ENCODE results near the gene OGFR.

Gene OGFR

DNA sequence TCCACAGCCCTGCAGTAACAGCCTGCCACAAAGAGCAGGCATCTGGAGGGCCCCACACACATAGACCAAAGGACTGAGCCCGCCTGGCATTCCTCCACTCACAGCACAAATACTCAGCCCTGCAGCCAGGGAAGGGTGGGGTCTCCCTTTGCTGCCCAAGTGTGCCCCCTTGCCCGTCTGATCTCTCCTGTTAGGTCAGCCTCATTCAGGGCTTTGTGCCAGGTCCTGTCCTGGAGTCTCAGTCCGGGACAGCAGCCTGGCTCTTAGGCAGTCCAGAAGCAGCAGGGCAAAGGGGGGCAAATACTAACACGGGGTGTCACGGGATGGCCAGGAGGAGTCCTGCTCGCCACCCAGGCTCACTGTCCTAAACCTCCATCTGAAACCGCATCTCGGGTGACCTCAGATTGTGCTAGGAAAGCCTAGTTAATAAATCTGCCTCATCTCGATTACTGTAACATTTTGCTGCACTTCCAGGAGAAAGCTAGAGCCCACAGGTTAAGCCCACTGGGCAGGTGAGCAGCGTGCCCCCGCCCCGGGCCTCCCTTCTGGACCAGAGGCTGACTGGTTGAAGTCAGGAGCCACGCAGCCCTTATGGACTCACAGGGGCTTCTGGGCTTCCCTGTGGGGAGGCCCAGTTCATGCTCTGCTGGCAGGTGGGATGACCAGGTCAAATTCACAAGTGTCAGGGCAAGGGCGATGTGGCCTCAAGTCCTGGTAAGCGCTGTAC lies 3.2 kb upstream of the OGFR start:
- DNase-seq, result no peak

GRCh38 chr20:62802026-62802712 lies 2.5 kb upstream of the OGFR start:
- no peak for DNase-seq

GRCh38 chr20:62804021-62804626 lies 511 bp upstream of the OGFR start:
- no peak for DNase-seq

DNA sequence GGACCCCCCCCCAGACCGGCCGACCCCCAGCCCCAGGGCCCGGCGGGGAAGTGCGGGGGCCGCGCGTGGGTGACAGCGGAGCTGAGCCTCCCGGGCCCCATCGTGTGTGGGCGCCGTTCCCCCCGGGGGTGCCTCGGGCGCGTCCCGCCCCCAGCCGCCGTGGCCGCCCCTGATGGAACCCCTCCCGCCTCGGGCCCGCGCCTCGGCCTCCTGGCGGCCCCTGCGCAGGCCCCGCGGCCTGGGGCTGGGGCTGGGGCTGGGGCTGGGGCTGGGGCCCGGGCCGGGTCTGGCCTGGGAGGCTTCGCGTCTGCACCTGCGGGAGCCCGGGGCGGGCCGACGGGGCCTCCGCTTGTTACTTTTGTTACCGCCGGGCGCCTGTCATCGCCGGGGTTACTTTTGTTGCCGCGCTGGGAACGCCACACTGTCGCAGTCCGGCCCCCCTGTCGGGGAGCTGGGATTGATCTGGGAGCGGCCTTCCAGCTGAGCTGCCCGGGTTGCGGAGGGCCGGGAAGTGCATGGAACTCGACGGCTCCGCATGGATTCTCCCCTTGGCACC lies 598 bp downstream of the OGFR start:
- peak; percentile 80 for DNase-seq

GRCh38 chr20:62805711-62806382 lies 1.2 kb downstream of the OGFR start:
- DNase-seq, result no peak

GRCh38 chr20:62806383-62807050 lies 1.9 kb downstream of the OGFR start:
- DNase-seq, result no peak

DNA sequence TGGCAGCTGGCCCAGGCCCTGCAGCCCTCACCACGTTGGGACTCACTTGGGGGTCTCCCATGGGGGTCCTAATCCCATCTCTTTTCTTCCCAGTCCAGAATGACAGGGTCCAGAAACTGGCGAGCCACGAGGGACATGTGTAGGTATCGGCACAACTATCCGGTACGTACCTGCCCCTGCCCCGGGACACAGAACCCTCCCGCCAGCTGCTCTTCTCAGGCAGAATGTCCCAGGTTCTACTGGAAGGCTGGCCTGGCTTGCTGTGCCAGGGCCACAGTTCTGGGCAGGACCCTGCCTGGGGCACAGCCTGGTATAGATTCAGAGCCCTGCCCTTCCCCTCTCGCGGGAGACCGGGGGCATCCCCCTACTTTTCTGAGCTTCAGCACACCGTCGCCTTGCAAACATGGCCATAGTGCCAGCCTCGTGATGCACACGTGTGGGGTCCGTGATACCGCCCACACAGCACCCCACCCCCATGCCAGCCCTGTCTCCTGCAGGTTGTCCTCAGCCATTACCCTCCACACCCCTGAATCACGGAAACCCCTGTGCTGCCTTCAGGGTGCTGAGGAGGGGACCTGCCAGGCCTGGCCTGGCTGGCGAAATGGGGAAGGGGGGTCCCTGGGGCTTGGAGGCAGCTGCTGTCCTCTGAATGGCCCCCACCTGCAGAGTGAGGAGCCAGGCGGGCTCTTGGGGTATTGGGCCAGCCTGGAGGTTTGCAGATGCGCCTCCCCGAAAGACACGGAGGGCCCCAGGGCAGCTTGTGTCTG lies 3.0 kb downstream of the OGFR start:
- no peak for DNase-seq

GRCh38 chr20:62808211-62808865 lies 3.7 kb downstream of the OGFR start:
- peak; percentile 91 for DNase-seq

DNA sequence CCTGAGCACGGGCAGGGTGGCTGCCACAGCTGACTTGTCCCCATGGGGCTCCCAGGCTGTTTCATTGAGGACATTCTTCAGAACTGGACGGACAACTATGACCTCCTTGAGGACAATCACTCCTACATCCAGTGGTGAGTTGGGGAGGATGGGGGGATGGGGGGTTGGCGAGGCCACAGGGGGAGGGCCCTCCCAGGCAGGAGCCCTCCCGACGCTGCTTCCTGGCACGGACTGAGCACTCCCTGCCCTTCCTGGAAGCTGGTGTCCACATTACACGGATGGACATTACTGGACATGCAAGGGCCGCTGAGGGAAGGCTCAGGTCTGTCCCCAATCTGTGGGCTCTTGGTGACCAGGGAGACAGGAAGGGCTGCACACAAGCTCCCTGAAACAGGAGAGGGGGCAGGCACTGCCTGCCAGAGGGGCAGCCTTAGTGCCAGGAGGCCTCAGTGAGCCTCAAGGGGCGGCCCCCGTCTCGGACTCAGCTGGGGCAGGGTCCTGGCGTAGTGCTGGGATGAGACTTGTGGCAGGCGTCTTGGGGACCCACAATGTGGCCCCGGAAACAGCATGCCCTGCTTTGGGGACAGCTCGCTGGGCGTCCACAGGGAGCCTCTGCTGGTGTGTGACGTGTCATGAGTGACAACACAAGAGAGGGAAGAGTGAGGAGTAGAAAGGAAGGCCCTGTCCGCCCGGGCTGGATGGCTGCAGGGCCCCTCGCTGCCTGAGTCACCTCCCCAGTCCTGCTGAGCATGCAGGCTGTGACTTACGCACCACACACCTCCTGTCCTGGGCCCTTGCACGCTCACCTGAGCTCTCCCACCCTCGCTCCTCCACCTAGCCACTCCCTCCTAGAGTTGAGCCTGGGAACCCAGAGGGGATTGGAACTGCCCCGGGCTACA lies 5.1 kb downstream of the OGFR start:
- no peak for DNase-seq

DNA sequence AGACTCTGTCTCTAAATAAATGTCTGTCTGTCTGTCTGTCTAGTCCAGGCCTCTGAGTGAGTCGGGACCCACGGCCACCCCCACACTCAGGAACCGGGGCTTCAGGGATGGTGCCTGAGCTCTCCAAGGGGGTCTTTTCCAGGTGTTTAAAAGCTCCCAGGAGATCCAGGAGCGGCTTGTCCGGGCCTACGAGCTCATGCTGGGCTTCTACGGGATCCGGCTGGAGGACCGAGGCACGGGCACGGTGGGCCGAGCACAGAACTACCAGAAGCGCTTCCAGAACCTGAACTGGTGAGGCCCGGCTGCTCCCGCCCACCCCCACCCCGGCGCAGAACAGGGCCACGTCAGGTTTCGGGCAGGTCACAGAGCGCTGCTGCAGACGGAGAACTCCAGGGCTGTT lies 6.7 kb downstream of the OGFR start:
- DNase-seq, result no peak

- DNase-seq, result no peak
These were observed 7.1 kb downstream of the OGFR start for GRCh38 chr20:62811720-62812119.

DNA sequence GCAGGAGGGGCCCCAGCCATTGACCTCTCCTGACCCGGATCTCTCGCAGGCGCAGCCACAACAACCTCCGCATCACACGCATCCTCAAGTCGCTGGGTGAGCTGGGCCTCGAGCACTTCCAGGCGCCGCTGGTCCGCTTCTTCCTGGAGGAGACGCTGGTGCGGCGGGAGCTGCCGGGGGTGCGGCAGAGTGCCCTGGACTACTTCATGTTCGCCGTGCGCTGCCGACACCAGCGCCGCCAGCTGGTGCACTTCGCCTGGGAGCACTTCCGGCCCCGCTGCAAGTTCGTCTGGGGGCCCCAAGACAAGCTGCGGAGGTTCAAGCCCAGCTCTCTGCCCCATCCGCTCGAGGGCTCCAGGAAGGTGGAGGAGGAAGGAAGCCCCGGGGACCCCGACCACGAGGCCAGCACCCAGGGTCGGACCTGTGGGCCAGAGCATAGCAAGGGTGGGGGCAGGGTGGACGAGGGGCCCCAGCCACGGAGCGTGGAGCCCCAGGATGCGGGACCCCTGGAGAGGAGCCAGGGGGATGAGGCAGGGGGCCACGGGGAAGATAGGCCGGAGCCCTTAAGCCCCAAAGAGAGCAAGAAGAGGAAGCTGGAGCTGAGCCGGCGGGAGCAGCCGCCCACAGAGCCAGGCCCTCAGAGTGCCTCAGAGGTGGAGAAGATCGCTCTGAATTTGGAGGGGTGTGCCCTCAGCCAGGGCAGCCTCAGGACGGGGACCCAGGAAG lies 7.7 kb downstream of the OGFR start:
- DNase-seq, result no peak

DNA sequence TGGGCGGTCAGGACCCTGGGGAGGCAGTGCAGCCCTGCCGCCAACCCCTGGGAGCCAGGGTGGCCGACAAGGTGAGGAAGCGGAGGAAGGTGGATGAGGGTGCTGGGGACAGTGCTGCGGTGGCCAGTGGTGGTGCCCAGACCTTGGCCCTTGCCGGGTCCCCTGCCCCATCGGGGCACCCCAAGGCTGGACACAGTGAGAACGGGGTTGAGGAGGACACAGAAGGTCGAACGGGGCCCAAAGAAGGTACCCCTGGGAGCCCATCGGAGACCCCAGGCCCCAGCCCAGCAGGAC lies 8.2 kb downstream of the OGFR start:
- no peak for DNase-seq

DNA sequence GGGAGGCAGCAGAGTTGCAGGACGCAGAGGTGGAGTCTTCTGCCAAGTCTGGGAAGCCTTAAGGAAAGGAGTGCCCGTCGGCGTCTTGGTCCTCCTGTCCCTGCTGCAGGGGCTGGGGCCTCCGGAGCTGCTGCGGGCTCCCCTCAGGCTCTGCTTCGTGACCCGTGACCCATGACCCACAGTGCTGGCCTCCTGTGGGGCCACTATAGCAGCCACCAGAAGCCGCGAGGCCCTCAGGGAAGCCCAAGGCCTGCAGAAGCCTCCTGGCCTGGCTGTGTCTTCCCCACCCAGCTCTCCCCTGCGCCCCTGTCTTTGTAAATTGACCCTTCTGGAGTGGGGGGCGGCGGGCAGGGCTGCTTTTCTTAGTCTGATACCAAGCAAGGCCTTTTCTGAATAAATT lies 9.0 kb downstream of the OGFR start:
- DNase-seq, result no peak

DNA sequence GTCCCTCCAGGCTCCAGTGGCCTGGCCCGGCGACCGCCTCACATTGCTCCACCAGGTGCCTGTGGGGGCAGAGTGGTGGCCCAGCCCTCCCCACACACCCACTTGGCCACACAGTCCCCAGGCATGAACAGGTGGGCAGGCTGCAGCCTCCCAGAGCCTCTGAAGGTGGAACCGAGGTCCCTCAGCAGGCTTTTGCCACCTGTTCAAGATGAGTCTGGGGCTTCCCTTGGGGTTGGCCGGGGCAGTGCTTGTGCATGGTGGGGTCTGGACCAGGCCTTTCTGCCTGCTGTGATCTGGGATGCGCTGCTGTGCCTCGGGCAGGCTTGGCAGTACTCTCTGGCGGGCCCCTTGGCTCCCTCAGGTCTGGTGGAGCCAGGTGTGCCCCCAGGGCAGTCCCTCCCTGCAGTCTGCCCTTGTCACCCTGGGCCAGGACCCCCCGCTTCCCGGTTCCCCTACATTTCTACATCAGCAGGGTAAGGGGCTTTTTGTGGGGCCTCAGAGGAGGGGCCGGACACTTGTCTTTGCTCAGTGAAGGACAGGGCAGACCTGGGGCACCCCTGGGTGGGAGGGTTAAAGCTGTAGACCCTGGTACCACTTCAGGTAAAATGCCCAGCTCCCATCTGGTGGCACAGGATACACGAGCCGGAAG lies 9.5 kb downstream of the OGFR start:
- no peak for DNase-seq

DNA sequence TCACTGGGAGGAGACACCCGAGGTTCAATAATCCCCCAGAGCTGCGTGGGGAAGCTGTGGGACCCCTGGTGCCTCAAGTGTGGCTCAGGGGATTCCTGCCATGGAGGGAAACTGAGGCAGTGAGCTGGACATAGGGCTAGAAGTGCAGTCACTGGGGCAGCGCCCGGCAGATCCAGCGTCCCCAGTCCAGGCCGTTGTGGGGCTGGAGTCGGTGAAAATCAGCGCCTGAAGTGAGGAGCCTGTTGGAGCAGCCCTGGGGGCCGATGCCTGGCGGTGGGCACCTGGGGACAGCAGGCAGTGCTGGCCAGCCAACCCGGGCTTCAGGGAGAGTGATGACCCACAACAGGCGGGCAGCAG lies 10.1 kb downstream of the OGFR start:
- DNase-seq, result no peak

DNA sequence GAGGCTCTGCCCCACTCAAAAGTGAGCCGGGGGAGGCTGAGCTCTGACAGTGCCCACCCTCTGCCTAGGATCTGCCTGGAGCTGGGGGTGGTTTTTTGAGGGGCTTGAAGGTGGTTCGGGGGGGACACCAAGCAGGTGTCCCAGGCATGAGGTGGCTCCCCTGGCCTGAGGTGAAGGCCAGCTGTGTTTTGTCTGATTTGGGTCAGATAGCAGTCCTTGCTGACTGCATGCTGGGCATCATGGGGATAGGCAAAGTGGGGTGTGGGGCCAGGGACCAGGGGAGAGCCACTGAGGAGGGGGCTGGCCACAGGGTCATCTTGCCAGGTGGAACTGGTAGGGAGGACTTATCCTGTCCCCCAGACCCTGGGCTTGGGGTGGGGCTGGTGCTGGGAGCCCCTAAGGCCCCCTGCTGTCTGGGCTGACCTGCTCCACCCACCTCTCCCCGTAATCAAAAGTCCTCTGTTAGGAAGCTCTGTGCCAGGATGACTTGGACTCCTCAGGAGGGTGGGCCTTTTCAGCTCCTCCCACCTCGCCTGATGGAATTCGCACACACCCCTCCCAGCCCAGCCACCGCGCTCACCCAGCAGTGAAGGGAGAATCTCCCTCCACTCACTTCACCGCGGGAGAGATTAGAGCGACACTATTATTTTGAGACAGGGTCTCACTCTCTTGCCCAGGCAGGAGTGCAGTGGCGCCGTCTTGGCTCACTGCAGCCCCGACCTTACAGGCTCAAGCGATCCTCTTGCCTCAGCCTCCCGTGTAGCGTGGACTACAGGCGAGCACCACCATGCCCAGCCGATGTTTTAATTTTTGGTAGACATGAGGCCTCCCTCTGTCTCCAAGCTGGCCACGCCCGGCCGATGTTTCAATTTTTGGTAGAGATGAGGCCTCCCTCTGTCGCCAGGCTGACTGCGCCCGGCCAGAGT lies 10.7 kb downstream of the OGFR start:
- no peak for DNase-seq

All from activated effector memory CD4-positive, alpha-beta T cell treated with anti-CD3 and anti-CD28 coated beads, Interleukin-2, amount 50 U/mL, for 16 hours (primary cell).